HG03097 (cell line): ENCODE data around the gene HHEX.
A peak's percentile ranks its signal among the peaks of the same experiment; 100 is the strongest.
"Not testable (repeated sequence)": the region's sequence is repeated elsewhere in the genome, so short reads cannot be mapped to it uniquely, and the experiment has no call there.

Source experiments
- ATAC-seq: cut with Tn5 transposase; IDR thresholded peaks from one replicate; pipeline ENCODE4 v1.9.1; 2021; ENCODE audit not compliant: unreplicated experiment, low FRiP score

HHEX gene

GRCh38 chr10:92689663-92690210, at the start of gene HHEX:
Gene HHEX (plus strand): TSS chr10:92689955. CDS start chr10:92689987, 32 bp downstream.
- peak; percentile 43 for ATAC-seq

DNA sequence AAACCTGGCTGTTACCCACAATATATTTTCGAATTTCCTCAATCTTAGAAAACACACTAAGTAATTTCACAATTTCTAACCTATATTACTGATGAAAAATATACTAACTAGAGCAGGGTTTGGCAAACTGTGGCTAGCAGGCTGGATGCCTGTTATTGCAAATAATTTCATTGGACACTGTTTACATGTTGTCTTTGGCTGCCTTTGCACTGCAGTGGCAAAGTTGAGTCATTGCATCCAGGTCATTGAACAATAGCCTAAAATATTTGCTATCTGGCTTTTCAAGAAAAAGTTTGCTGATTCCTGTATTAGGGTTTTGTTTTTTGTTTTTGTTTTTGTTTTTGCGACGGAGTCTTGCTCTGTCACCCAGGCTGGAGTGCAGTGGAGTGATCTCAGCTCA, 49.6 kb upstream of the HHEX start:
- no peak for ATAC-seq

- no peak for ATAC-seq
Measured at GRCh38 chr10:92641492-92641891, 48.3 kb upstream of the HHEX start.

DNA sequence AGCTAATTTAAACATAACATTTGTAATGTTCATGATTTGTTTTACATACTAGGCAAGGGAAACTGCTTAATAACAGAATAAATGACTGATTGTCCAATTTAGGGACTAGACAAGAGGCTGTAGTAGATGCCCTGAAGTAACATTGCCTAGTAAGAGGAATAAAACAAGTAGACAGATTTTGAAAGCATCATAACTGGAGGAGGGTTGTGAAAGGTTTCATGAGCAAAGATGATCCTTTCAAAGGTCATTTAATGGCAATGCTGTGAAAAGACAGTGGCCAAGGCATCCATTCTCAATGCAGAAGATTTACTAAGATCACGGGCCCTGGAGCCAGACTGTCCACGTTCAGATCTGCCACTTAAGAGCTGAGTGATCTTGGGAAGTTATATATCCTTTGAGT, 44.8 kb upstream of the HHEX start:
- no peak for ATAC-seq

- ATAC-seq, result not testable (repeated sequence)
Measured at GRCh38 chr10:92650864-92651263, 38.9 kb upstream of the HHEX start.

DNA sequence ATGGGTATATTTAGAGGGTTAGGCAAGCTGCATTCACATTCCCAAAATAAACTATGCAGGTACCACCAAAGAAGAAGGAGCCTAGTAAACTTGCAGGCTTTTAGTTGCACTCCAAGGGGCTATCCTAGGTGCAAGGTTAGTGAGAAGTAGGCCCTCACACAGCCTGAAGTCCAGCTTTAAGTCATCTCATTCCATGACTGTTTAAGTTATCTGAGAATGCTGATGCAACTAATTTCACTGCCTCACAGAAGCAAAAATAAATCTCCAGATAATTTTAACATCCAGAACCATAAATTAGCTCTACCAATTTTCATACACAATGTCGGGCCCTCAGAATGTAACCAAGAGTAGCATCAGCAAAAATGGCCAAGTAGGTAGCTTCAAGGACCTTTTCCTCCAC, 34.3 kb upstream of the HHEX start:
- no peak for ATAC-seq

DNA sequence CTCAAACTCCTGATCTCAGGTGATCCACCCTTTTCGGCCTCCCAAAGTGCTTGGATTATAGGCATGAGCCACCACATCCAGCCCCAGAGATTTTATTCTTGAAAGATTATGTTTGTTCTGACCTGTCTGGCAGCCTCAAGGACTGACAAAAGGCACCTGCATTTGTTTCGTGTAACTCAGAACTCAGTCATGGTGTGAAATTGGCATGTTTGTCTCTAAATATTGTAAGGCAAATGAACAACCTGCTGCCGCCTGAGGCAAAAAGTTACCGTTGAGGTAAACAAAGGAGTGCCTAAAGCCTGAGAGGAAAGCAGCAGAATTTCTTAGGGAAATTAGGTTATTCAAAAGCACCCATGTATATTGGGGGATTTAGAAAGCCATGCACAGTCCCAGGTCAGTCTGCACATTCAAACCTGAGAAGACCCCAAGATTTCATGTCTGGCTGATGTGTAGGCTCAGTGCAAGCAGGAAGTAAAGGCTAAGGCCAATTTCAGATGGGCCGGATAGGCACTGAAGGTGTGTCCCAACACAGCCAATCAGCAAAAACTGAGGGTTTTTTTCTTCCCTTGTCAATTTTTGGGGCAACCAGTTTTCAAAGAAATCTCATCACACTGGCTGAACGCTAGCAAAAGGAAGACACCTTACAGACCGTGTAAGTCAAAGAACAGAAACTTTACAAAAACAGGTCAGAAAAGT, 33.3 kb upstream of the HHEX start:
- no peak for ATAC-seq

GRCh38 chr10:92657024-92657423, 32.7 kb upstream of the HHEX start:
- ATAC-seq, result no peak

DNA sequence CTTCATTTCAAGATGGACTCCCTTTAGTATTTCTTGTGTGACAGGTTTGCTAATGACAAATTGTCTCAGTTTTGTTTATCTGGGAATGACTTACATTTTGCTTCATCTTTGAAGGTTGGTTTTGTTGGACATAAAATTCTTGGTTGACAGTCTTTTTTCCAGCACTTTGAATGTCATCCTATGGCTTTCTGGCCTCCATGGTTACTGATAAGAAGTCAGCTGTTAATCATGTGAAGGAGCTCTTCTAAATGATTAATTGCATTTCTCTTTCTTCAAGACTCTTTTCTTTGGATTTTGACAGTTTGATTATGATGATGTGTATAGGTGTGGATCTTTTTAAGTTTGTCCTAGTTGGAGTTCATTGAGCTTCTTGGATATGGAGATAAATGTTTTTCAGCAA, 26.9 kb upstream of the HHEX start:
- ATAC-seq, result no peak

- ATAC-seq, result no peak
Measured at GRCh38 chr10:92664322-92664721, 25.4 kb upstream of the HHEX start.

DNA sequence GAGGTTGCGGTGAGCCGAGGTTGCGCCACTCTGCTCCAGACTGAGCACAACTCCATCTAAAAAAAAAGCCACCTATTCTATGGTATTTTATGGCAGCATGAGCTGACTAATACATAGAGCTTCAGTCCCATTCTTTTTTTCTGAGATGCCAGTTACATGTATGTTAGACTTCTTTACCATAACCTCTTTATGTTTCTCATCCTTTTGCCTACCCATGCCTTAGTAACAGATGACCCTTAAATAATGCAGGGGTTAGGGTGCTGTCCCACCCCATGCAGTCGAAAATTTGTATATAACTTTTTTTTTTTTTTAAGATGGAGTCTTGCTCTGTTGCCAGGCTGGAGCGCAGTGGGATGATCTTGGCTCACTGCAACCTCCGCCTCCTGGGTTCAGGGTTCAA, 22.7 kb upstream of the HHEX start:
- ATAC-seq, result no peak

DNA sequence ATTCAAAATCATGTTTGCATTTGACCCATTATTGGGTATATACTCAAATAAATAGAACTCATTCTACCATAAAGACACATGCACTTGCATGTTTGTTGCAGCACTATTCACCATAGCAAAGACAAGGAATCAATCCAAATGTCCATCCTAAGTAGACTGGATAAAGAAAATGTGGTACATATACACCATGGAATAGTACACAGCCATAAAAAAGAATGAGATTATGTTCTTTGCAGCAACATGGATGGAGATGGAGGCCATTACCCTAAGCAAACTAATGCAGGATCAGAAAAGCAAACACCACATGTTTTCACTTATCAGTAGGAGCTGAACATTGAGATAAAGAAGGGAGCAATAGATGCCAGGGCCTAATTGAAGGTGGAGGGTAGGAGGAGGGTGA, 12.0 kb upstream of the HHEX start:
- ATAC-seq, result no peak

DNA sequence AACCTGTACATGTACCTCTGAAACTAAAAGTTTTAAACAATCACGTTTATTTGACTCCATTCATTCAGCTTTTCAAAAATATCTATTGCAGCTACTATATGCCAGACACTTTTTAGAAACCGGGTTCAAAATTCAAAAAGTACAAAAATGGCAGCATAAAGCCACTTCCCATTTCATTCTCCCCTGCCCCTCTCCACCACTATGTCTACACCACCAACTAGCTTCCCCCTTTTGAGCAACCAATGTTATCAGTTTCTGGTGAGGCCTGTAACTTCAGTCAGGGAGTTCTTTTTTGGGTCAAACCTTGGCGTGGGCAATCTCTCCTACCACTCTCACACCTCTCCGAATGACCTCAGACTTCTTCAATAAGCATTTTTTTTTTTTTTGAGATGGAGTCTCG, 11.5 kb upstream of the HHEX start:
- no peak for ATAC-seq

GRCh38 chr10:92681306-92681834, 8.4 kb upstream of the HHEX start:
- no peak for ATAC-seq

DNA sequence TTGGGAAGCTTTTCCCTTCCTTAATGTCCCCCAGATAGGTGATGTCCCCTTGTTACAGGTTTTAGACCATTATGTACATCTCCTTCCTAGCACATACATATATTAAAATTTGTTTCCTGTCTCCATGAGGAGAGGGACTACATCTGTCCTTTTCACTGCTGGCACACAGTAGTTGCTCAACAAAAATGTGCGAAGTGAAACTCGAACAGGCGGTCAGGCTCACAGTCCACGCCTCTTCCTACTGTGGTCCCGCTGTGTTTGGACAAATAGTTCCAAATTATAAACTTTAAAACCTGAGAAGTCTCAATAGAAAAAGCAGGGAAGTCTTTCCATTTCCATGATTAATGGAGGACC, 1.2 kb upstream of the HHEX start:
- no peak for ATAC-seq

GRCh38 chr10:92688927-92689662, 660 bp upstream of the HHEX start:
- ATAC-seq, result peak; percentile 23

DNA sequence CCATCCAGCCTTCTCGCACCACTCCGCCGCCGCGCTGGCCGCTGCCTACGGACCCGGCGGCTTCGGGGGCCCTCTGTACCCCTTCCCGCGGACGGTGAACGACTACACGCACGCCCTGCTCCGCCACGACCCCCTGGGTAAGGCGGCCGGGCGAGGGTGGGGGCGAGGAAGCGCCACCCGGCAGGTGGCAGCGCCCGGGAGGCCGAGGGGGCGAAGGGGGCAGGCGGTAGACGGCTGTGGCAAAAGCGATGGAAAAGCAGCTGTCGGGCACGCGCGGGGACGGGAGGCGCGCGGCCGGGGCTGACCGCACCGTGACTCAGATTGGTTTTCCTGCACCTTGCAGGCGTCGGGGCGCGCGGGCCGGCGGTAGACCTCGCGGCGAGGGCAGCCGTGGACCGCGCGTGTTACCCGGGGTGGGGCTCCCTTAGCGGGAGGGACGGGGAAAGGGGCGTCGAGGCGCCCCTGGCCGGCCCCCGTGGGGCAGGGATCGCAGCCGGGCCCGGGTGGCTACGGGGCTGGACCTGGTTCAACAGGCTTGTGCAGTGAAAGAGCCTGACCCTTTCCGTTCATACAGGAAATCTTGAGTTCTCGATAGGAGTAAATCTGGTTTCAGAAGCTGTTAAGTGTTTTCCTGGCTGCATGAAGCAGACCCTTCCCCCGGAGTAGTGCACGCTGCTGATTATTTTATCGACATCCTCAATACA, 608 bp downstream of the HHEX start:
- no peak for ATAC-seq

- ATAC-seq, result no peak
Measured at GRCh38 chr10:92690915-92691590, 1.3 kb downstream of the HHEX start.

DNA sequence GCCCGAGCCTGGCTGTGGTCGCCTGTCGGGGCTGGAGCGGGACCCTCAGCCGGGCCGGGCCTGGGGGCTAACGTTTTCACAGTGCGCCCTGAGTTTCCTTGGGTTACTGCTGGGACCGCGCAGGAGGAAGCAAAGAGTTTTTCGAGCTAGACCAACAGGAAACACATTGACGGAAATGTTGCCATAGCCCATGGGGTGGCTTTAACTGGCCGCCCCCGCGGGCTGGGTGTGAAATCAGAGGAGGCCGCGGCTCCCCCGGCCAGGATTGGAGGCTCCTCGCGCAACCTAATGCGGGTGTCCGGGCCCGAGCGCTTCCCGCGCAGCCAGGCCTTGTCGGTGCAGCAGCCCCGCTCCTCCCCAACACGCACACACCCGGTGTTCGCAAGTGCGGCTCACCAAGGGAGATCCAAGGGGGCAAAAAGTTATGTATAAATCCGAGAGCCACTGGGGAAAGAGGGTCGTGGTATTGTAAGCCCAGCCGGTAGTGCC, 1.9 kb downstream of the HHEX start:
- no peak for ATAC-seq

- ATAC-seq, result no peak
Measured at GRCh38 chr10:92692080-92692671, 2.4 kb downstream of the HHEX start.
